Measurements from ENCODE around the gene MOB3B. TPM values are rescaled to one million over a fixed set of nuclear protein-coding genes. Genes with fewer than 3 reads are reported as not detected.

MOB3B gene
- total RNA-seq, 1 experiment from 2014 or later: 0.03 TPM

DNA sequence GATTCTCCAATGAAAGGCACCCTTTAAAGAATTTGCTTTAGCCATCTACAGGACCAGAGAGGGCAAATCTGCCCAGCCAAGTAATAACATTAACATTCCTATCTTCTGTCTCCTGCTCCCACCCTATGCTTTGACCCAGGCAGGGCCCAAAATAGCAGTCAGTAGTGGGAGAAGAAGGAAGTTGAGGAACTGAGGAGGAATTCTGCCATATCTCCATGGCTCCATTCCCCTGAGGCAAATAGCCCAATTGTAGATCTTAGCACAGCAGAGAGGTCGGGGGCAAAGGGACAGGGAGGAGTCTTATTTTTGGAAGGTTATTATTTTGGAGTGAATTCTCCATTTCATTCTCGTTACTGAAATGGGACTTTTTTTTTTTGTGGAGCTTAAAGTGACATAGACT, 116.7 kb downstream of the MOB3B start:
- Histone ChIP-seq H3K27ac (ENCODE audit: low read length) (no peak overlapping the region), H3K36me3 (ENCODE audit: control insufficient read depth, insufficient read depth, low read length) (no peaks in the 10 kb centered on the region), H3K4me1 (ENCODE audit: control insufficient read depth, insufficient read depth, low read length) (no peaks in the 10 kb centered on the region), H3K4me3 (ENCODE audit: low read depth in 2 of 2, low read length in 2 of 2) (no peak overlapping the region), H3K9me3 (ENCODE audit: control insufficient read depth, insufficient read depth, low read depth, low read length) (no peaks in the 10 kb centered on the region), H3K27me3 (ENCODE audit: control insufficient read depth, insufficient read depth, low read length) (no peaks in the 10 kb centered on the region)
- TF ChIP-seq SIN3A (IDR thresholded peaks at IDR 0.05; ENCODE audit: borderline replicate concordance, insufficient read depth, low read depth, low read length) (no peak), TCF7L2 (IDR thresholded peaks at IDR 0.05; ENCODE audit: low read depth, low read length) (no peak), POLR2AphosphoS5 (IDR thresholded peaks at IDR 0.05; ENCODE audit: low read depth, low read length) (no peak)
- TF ChIP-seq, protein P1, sequence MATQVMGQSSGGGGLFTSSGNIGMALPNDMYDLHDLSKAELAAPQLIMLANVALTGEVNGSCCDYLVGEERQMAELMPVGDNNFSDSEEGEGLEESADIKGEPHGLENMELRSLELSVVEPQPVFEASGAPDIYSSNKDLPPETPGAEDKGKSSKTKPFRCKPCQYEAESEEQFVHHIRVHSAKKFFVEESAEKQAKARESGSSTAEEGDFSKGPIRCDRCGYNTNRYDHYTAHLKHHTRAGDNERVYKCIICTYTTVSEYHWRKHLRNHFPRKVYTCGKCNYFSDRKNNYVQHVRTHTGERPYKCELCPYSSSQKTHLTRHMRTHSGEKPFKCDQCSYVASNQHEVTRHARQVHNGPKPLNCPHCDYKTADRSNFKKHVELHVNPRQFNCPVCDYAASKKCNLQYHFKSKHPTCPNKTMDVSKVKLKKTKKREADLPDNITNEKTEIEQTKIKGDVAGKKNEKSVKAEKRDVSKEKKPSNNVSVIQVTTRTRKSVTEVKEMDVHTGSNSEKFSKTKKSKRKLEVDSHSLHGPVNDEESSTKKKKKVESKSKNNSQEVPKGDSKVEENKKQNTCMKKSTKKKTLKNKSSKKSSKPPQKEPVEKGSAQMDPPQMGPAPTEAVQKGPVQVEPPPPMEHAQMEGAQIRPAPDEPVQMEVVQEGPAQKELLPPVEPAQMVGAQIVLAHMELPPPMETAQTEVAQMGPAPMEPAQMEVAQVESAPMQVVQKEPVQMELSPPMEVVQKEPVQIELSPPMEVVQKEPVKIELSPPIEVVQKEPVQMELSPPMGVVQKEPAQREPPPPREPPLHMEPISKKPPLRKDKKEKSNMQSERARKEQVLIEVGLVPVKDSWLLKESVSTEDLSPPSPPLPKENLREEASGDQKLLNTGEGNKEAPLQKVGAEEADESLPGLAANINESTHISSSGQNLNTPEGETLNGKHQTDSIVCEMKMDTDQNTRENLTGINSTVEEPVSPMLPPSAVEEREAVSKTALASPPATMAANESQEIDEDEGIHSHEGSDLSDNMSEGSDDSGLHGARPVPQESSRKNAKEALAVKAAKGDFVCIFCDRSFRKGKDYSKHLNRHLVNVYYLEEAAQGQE (IDR thresholded peaks at IDR 0.05; ENCODE audit: insufficient read depth in 1 of 2, low read depth in 2 of 2, low read length in 1 of 2): no peak
- TF ChIP-seq, protein P2, sequence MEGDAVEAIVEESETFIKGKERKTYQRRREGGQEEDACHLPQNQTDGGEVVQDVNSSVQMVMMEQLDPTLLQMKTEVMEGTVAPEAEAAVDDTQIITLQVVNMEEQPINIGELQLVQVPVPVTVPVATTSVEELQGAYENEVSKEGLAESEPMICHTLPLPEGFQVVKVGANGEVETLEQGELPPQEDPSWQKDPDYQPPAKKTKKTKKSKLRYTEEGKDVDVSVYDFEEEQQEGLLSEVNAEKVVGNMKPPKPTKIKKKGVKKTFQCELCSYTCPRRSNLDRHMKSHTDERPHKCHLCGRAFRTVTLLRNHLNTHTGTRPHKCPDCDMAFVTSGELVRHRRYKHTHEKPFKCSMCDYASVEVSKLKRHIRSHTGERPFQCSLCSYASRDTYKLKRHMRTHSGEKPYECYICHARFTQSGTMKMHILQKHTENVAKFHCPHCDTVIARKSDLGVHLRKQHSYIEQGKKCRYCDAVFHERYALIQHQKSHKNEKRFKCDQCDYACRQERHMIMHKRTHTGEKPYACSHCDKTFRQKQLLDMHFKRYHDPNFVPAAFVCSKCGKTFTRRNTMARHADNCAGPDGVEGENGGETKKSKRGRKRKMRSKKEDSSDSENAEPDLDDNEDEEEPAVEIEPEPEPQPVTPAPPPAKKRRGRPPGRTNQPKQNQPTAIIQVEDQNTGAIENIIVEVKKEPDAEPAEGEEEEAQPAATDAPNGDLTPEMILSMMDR (IDR thresholded peaks at IDR 0.05): no peak
- no TSS peak for BruUV-seq (replicated peaks)
- in situ Hi-C loops (cut with HindIII; ENCODE audit: low pct_unique_long_range_greater_than_20kb, low sequenced_read_pairs): no loop called here
- CTCF ChIA-PET: no interaction called here
- POLR2A ChIA-PET: no interaction called here
- no peak for ATAC-seq
- no peak for DNase-seq (ENCODE audit: low read depth, low spot score)
- intact Hi-C loops (cut with micrococcal nuclease; ENCODE audit: unreplicated experiment): no loop called here

DNA sequence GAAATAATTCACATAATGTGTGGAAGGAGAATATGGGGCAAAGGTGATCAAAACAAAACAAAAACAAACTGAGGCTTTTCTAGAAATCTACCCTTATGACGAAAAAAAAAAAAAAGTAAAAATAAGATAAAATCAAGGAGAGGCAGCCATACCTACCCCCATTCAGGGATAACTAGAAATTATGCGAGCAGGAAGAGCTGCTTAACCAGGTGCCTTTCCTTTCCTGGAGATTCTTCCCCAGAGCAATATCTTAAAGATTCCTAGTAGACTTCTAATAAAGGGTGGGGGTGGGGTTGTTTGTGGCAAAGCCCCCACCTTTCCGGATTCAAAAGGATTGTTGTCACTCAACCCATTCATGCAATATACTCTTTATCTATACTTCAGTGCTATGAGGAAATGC, 117.5 kb downstream of the MOB3B start:
- DNase-seq (ENCODE audit: low read depth, low spot score): no peak
- Histone ChIP-seq H3K9me3 (ENCODE audit: control insufficient read depth, insufficient read depth, low read depth, low read length) (no peaks in the 10 kb centered on the region), H3K4me3 (ENCODE audit: low read depth in 2 of 2, low read length in 2 of 2) (no peak overlapping the region), H3K4me1 (ENCODE audit: control insufficient read depth, insufficient read depth, low read length) (no peaks in the 10 kb centered on the region), H3K27me3 (ENCODE audit: control insufficient read depth, insufficient read depth, low read length) (no peaks in the 10 kb centered on the region), H3K36me3 (ENCODE audit: control insufficient read depth, insufficient read depth, low read length) (no peaks in the 10 kb centered on the region), H3K27ac (ENCODE audit: low read length) (no peak overlapping the region)
- intact Hi-C loops (cut with micrococcal nuclease; ENCODE audit: unreplicated experiment) (no loop called here), in situ Hi-C loops (cut with HindIII; ENCODE audit: low pct_unique_long_range_greater_than_20kb, low sequenced_read_pairs) (no loop called here)
- TF ChIP-seq POLR2AphosphoS5 (IDR thresholded peaks at IDR 0.05; ENCODE audit: low read depth, low read length): no peak
- TF ChIP-seq, protein P2 (IDR thresholded peaks at IDR 0.05): no peak
- TF ChIP-seq TCF7L2 (IDR thresholded peaks at IDR 0.05; ENCODE audit: low read depth, low read length): no peak
- TF ChIP-seq SIN3A (IDR thresholded peaks at IDR 0.05; ENCODE audit: borderline replicate concordance, insufficient read depth, low read depth, low read length): no peak
- TF ChIP-seq, protein P1 (IDR thresholded peaks at IDR 0.05; ENCODE audit: insufficient read depth in 1 of 2, low read depth in 2 of 2, low read length in 1 of 2): no peak
- no peak for ATAC-seq
- POLR2A ChIA-PET: no interaction called here
- no TSS peak for BruUV-seq (replicated peaks)
- CTCF ChIA-PET: no interaction called here

Measured in Panc1 (cell line).